HG03378 (cell line): Measurements from ENCODE around the gene WFDC9.
"Not testable (repeated sequence)": the region's sequence is repeated elsewhere in the genome, so short reads cannot be mapped to it uniquely, and the experiment has no call there.

Experiments
- ATAC-seq: cut with Tn5 transposase; IDR thresholded peaks from one replicate; pipeline ENCODE4 v1.9.1; 2021; ENCODE audit warnings: mild to moderate bottlenecking, moderate library complexity; ENCODE audit not compliant: unreplicated experiment

WFDC9 gene

DNA sequence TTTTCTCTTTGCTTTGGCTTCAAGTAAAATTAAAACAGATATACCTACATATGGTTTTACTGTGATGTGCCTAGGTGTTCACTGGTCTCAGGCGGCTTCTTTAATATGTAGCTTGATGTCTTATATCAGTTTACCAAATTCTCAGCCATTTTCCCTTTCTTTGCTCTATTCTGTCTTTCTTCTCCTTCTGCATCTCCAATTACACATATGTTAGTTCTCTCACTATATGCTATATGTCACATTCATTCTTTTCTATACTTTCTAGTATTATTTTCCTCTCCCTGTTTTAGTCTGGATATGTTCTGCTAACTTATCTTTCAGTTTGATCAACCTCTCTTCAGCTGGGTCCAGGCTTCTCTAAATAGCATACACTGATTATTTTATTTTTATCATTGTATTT, 37.6 kb downstream of the WFDC9 start:
- ATAC-seq = no peak

DNA sequence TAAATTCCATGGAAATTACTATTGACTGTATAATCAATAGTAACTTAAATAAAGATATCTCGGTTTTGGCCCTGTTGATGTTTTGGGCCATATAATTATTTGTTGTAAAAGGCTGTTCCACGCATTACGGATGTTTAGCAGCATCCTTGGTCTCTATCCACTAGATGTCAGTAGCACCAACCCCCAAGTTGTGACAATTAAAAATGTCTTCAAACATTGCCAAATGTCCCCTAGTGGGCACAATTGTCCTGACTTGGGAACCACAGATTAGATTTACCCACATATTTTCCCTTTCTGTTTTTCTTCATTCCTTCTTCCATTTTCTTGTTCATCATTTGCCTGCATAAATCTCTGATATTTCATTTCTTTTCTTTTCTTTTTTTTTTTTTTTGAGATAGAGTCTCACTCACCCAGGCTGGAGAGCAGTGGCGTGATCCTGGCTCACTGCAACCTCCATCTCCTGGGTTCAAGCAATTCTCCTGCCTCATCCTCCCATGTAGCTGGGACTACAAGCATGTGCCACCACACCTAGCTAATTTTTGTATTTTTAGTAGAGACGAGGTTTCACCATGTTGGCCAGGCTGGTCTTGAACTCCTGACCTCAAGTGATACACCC, 38.4 kb downstream of the WFDC9 start:
- ATAC-seq = no peak

DNA sequence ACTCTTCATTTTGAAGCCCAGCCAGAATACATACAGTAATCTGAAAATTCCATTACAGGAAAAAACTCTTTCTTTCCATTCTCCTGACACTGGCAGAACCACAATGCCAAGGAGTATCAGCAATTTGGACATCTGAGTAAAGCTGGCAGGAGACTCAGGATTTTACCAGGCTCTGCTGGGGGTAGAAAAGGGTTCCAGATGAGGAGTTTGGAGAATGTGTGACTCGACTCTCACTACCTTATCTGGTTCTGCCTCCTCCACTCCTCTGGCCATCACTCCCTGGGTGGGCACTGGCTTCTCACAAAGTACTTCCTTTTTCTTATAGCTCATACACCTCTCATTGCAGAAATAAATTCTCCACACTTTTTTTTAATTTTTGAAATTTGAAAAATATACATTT, 41.4 kb downstream of the WFDC9 start:
- ATAC-seq = no peak

DNA sequence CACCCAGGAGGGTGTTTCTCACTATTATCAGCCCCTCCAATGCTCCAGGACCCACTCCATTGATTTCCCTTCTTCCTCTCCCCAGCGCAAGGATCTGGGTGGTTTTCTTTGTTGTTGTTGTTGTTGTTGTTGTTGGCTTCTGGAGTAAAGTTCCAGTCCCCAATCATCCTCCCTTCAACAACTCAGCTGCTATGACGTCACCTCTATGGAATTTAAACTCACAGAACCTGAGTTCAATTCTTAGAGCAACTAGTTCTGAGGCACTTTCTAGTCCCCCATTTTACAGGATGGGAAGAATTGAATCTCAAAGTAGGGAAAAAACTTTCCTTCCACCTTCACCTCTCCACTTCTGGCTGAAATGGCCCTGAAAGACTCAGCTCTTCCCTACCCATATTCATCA, 42.3 kb downstream of the WFDC9 start:
- no peak for ATAC-seq

DNA sequence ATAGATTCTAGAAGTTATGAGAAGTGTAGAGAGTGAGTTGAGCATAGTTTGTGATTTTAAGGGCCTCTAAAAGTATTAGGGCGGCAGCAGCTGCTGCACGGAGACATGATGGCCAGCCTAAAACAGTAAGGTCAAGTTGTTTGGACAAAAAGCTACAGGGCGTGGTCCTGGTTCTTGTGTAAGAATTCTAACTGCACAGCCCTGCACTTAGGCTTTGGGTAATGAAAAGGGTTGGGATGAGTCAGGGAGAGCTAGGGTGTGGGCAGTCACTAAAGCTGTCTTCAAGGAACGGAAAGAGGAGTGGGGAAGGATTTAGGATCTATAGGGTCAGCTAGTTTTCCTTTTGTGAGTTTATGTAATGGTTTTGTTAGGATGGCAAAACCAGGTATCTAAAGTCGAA, 45.1 kb downstream of the WFDC9 start:
- ATAC-seq = not testable (repeated sequence)

DNA sequence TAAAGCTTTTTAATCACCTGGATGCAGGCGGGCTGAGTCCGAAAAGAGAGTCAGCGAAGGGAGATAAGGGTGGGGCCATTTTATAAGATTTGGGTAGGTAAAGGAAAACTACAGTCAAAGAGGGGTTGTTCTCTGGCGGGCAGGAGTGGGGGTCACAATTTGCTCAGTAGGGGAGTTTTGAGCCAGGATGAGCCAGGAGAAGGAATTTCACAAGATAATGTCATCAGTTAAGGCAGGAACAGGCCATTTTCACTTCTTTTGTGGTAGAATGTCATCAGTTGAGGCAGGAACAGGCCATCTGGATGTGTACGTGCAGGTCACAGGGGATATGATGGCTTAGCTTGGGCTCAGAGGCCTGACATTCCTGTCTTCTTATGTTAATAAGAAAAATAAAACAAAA, 46.8 kb downstream of the WFDC9 start:
- not testable (repeated sequence) for ATAC-seq

DNA sequence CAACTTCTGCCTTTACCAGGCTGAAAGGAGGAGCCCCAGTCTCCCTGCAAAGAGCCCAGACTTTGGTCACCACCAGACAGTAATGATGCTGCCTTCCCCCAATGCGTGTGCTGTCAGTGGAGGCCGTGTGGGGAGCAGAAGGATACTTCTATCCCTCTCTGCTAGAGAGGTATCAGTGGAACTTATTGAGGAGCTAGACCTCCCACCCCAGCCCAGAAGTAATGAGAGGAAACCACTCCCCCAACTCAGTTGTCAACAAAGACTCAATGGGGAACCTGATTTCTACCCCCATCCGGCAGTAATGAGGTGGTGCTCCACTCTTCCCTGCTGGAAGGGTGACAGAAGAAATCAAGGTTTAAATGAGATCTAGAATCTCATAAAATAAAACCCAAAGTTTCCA, 47.6 kb downstream of the WFDC9 start:
- ATAC-seq = no peak

DNA sequence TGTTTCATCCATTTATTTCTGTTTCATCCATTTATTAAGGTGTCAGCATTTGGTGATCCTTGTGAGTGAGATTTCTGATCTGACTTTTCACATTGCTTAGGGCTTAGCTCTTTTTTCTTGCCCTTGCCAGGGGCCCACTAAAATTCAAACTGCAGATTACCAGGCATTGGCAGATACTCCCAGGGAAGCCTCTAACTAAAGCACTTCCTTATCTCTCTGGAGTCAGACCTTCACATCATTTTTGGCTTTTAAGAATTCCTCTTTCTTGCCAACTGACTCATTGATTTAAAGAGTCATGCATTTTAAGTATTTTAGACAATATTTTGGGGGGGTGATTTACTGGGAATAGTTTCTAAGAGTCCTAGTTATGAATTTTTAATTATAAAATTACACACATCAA, 49.4 kb downstream of the WFDC9 start:
- ATAC-seq = no peak

DNA sequence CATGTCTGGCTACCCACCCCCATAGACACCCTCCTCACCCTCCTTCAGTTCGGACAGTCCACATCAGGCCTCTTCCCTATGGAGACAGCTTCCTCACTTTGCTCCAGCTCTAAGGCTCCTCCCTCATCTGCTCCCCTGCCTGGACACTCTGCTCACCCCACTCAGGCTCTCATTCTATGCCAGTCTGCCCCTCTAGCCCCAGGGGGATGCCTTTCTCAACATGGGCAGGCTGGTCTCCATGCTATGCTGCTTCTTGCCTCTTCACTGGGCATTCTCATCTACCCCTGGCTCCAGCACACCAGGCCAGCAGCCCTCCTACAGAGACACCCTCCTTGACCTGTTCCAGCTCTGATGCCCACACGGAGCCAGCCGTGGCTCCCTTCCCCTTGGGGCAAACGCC, 51.9 kb downstream of the WFDC9 start, which contains the start of gene WFDC8:
TSS of gene WFDC8 (minus strand) at position 101 of the 400 bp plus-strand sequence. CDS start at position 64, 37 bp downstream.
- ATAC-seq = no peak

DNA sequence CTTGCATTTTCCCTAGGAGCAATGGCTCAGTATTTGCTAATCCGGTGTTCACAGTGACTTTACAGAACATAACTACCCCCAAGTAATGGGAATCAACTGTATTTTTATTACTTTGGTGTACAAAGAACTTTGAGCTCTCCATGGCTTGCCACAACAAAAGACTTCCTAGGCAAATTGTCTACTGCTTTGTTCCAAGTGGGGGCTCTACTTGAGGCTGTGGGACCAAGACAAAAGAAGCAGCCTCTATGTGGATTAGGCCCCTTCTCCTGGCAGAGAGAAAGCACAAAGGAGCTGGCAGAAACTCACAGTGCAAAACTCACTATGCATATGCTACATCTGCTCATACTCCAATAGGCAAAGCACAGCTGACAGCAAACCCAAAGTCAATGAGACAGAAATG, 52.9 kb downstream of the WFDC9 start:
- ATAC-seq = no peak

DNA sequence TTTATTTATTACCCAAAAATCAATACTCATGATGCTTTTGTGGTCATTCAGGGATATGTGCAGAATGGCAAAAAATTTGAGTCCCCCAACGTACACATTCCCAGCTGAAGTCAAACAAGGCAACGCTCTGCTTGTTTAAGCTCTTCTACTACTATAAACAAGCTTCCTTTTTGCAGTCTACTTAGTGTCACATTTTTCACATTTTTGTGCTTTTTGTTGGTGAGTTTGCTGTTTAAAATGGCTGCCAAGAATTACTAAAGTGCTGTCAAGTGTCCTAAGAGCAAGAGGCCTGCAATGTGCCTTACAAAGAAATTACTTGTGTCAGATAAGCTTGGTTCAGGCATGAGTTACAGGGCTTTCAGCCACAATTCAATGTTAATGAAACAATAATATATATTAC, 54.1 kb downstream of the WFDC9 start:
- no peak for ATAC-seq

DNA sequence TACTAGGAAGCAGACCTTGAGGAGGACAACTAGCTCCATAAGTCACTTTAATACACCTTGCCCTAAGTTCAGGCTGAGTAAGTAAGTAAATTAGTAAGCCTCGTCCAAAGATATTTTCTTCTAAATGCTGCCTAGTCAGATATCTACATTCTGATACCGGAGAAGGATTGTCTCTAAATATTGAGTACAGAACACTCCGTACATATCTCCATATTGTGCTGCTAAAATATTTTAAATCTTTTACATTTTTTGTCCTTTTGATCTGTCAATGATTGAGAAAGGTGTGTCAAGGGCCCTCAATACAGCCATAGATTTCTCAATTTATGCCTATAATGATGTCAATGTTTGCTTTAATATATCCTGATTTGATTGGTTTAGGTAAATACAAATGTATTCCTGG, 55.2 kb downstream of the WFDC9 start:
- no peak for ATAC-seq

DNA sequence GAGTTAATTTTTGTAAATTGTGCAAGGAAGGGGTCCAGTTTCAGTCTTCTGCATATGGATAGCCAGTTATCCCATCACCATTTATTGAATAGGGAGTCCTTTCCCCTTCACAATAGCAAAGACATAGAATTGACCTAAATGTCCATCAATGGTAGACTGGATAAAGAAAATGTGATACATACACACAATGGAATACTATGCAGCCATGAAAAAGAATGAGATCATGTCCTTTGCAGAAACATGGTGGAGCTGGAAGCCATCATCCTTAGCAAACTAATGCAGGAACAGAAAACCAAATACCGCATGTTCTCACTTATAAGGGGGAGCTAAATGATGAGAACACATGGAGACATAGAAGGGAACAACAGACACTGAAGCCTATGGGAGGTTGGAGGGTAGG, 61.4 kb downstream of the WFDC9 start:
- not testable (repeated sequence) for ATAC-seq

DNA sequence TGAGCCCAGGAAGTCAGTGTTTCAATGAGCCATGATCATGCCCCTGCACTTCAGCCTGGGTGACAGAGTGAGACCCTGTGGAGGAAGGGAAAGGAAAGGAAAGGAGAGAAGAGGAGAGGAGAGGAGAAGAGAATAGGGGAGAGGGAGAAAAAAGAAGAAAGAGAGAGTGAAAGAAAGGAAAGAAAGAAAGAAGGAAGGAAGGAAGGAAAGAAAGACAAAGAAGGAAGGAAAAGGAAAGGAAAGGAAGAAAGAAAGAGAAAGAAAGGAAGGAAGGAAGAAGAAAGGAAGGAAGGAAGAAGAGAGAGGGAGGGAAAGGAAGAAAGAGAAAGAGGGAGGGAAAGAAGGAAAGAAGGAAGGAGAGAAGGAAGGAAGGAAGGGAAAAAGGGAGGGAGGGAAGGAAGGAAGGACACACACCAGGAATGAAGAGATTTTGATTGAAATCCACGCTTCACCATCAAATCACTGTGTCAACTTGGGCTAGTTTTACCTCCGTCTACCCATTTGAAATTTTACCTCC, 66.3 kb downstream of the WFDC9 start:
- ATAC-seq = no peak
